Transverse colon (tissue), 4 donors: Measurements from ENCODE around the gene PMVK.

Source experiments
- CTCF ChIP-seq, 5 experiments: fragments of 200-600 bp in 3 of 5; fragments of 450-650 bp in 2 of 5; sonication (generic) in 3 of 5; IDR thresholded peaks; 1 replicate in 2 of 5; 2 replicates in 3 of 5; pipeline ENCODE4 v1.5.1; 2016 to 2017; ENCODE audit warnings: antibody characterized with exemption in 5 of 5, inconsistent platforms in 3 of 5, mild to moderate bottlenecking in 2 of 5, moderate library complexity in 1 of 5
- EP300 ChIP-seq: sonication (generic); formaldehyde crosslinking; IDR thresholded peaks from one replicate; pipeline ENCODE4 v1.6.1; 2017; ENCODE audit warnings: antibody characterized with exemption, low read depth
- POLR2A ChIP-seq: fragments of 450-650 bp; IDR thresholded peaks from one replicate; pipeline ENCODE4 v1.6.1; 2016; ENCODE audit warnings: antibody characterized with exemption, mild to moderate bottlenecking, moderate library complexity
- POLR2AphosphoS5 ChIP-seq, 3 donors: sonication (generic); formaldehyde crosslinking; IDR thresholded peaks; one replicate each; pipeline ENCODE4 v1.6.1; 2016; ENCODE audit warnings: antibody characterized with exemption in 3 of 3

- TF ChIP-seq CTCF (IDR thresholded peaks at IDR 0.05) (no peak), POLR2A (no peak), EP300 (no peak), POLR2AphosphoS5 (IDR thresholded peaks at IDR 0.05) (no peak)
These were observed 20.7 kb upstream of the PMVK start for GRCh38 chr1:154957091-154957657.
